Activated effector memory CD4-positive, alpha-beta T cell treated with anti-CD3 and anti-CD28 coated beads, Interleukin-2, amount 50 U/mL, for 16 hours (primary cell): ENCODE measurements around the gene DCDC1.
"Not testable (repeated sequence)": the region's sequence is repeated elsewhere in the genome, so short reads cannot be mapped to it uniquely, and the experiment has no call there.

Experiments used
- DNase-seq: peaks from one replicate; pipeline ENCODE4 v3.0.0-alpha.2; 2020

The DCDC1 gene

DNA sequence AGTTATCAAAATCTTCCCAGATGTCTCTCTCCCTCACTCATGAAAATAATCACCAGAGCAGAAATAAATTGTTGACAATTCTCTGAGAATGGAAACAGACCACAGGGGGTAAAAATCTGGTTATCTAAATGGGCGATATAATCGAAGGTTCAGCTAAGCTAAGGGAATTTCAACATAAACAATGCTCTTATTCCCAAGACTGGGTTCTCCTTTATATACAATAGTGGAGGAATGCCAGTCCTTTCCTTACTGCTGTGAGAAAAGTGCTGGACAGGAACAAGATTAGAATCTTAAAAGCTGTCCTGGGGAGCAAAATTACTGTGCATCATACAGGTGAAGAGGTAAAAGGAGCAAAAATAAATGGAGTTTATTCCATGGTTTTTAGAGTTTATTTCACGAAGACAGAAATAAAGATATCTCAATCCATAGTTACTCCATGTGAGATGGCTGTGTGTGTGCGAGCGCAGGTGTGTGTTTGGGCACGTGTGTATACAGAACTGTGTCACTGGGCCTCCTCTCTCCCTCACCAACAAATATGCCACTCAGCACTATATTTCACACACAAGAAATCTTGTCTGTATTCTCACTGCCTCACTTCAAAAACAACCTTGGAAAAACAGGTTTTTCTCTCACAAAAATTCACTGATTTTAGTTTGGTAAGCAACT is 385.6 kb downstream of the DCDC1 start:
- DNase-seq = no peak

DNA sequence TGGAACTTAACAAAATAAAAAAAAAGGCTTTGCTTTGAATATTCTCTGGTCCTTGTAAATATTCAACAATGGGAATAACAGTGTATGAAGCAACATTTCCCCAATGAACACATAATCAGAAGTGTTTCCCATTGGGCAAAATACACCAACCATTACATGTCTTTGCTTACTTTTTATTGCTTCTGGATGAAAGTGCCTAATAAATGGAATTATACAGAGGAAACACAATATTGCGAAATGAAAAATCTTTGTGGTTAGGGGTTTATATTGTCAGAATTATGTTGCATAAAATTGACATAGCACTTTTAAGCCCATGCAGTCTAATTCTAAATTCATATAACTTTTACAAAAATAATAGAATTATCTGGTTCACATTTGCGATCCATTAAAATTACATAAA is 386.4 kb downstream of the DCDC1 start:
- DNase-seq = no peak

DNA sequence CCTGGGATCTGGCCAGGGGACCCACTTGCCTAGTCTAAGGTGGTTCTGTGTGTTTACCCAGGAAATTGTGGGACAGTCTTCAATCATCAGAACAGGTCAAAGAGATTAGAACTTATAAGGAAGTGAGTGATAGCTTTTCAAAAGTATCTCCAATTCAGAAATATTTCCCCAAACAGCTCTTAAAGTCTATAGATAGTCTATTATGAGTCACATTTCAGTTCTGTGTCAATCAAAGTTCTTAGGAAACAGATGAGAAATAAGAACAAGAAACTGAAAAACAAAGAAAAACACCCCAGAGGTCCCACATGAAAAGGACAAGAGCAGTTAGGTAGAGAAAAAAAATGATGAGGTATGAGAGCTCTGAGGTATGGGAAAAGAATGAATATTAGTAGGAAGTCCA is 402.0 kb downstream of the DCDC1 start:
- no peak for DNase-seq

DNA sequence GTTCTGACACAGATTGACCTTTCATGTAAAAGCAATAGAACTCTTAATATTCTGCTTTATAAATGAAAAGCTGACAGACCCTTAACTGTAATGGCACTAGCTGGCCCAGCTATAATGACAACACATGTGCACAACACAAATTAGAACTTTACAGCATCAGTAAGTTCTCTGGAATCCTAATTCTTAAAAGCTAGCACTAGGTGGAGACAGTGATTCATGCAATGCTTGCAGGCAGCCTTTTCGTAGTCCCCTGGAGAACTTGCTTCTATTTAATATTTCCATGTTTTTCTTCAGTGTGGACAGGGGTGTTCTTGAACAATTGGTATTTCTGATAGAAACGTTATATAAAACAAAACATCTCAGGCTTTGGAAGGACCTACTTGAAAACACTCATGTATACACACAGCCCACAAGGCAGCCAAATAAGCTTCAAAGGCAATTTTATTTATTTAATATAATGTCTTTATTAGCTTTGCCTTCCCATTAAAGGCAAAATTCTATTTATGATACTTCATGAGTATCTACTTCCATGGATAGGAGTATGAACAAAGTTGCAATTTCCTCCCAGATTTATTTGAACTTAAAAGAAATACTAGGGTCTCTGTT is 409.0 kb downstream of the DCDC1 start:
- DNase-seq = no peak

DNA sequence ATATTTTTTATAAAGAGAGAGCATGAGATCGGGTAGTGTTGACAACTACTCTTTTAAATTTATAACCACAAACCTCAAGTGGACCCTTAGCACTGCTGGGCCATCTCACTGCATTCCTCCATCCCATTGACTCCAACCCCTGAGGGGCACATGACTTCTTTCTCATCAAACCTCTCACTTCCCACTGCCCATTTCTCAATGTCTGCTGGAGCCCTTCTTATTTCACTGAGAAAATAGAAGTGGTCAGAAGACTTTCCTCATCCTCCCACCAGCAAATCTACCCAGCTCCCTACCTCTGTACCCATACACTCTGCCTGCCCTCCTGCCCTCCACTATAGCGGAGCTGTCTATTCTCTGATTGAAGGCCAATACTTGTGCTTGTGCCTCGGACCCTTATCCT is 412.8 kb downstream of the DCDC1 start:
- DNase-seq = no peak

DNA sequence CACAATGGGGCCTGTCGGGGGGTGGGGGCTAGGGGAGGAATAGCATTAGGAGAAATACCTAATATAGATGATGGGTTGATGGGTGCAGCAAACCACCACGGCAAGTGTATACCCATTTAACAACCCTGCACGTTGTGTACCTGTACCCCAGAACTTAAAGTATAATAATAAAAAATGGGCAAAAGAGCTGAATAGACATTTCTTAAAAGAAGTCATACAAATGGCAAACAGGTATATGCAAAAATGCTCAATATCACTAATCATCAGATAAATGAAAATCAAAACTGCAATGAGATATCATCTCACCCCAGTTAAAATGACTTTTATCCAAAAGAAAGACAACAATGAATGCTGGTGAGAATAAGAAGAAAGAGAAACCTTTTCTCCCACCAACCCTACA is 419.7 kb downstream of the DCDC1 start:
- DNase-seq = no peak

DNA sequence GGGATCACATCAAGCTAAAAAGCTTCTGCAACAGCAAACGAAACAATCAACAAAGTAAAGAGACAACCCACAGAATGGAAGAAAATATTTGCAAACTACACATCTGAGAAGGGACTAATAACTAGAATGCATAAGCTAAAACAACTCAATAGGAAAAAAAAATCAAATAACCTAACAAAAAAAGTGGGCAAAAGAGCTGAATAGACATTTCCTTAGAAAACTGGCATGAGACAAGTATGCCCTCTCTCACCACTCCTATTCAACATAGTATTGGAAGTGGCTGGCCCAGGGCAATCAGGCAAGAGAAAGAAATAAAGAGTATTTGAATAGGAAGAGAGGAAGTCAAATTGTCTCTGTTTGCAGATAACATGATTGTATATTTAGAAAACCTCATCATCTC is 421.8 kb downstream of the DCDC1 start:
- DNase-seq = not testable (repeated sequence)

DNA sequence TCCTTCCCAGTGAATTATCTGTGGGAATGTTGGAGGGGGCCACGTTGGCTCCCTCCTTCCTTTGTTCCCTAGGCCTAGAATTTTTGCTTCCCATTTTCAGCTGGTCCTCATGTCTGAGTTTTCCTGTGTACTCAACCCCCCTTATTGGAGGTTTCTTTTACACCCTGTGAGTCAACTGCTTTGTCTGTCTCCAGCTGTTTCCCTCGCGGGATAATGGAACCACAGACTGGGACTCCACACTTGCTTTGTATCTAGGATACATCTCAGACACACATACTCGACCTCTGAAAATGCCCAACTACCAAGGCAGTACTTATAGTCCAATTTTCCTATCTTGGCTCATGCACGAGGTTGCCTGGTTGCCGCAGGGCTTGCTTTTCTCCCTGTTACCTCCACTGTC is 430.7 kb downstream of the DCDC1 start:
- no peak for DNase-seq

DNA sequence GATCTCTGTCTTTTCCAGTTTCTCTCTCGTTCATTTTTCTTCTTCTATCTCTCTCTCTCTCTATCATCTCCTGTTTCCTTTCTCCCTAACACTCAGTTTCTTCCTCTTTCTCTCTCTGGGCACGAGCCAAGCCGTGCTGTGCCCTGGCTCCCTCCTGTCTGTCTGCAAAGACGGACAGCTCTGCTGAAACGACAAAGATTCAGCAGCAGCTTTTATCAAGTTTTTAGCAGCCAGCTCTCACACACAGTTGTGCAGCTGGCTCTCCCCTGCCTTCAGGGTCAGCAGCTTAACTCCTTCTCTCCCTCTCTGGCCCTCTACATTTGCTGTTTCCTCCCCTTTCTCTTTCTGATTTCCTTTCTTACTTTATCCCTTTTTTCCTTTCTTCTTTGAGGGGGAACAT is 431.4 kb downstream of the DCDC1 start:
- no peak for DNase-seq

DNA sequence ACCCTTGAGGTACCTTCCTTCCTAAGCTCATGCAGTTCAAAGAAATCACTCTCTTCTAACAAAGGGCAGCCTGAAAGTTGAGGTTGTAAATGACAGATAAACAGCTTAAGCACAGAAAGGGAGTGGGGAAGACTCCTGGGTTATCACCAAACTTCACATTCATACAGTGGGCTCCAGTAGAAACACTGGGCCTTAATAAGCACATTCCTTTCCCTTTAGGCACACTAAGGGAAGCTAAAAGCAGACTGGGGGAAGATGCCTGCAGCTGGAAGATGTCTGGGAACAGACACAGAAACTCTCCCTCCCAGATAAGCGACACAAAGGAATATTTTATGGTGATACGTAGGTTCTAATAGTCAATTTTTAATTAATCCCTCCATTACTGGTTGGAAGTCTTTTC is 433.0 kb downstream of the DCDC1 start:
- DNase-seq = no peak

DNA sequence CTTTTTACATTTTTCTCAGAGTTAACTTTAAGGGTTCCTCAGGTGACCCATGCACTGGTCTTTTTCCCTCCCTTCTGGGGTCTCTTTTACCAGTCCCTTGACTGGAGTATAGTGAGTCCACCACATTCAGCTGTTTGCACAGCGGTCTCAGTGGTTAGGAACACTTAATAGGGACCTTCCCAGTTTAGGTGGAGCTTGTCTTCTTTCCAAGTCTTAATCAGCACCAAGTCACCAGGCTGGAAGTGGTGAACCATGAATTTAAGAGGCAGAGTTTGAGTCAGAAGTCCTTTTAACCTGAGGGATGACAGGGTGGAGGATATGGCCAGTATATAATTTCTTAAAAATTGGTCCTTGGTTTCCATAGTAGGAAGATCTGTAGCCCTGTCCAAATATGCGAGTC is 433.7 kb downstream of the DCDC1 start:
- DNase-seq = no peak

DNA sequence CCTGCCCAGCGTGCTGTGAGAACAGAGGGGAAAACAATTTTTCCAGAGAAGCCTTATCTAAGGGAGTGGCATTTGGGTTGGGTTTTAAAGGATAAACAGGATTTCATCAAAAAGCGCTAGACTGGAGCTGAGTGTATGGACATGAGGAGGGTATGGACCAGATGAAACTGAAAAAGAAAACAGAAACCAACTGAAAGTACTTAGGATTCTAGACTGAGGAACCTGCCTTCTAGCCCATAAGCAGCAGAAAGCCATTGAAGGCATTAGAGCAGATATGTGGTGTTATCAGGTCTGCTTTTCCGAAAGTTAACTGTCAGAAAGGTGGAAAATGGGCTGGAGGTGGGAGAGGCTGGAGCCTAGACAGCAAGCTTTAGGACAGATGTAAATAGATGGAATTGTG is 443.4 kb downstream of the DCDC1 start:
- no peak for DNase-seq

DNA sequence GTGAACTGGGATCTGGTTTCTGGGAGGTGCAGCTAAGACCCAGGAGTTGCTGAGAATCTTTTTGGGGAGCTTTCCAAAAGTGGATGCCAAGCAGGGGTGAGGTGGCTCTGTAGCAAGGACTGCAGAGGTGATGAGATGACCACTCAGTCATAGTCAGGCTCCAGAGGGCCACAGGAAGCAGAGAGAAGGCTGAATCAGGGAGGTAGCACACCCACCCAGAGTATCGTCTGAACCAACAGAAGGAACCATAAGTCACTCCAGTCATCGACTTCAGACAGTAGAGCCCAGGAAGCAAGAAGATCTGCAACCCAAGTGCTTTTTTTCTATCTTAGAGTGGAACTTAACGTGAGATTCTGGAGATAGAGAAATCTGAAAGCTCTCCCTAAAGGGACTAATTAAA is 447.7 kb downstream of the DCDC1 start:
- no peak for DNase-seq

DNA sequence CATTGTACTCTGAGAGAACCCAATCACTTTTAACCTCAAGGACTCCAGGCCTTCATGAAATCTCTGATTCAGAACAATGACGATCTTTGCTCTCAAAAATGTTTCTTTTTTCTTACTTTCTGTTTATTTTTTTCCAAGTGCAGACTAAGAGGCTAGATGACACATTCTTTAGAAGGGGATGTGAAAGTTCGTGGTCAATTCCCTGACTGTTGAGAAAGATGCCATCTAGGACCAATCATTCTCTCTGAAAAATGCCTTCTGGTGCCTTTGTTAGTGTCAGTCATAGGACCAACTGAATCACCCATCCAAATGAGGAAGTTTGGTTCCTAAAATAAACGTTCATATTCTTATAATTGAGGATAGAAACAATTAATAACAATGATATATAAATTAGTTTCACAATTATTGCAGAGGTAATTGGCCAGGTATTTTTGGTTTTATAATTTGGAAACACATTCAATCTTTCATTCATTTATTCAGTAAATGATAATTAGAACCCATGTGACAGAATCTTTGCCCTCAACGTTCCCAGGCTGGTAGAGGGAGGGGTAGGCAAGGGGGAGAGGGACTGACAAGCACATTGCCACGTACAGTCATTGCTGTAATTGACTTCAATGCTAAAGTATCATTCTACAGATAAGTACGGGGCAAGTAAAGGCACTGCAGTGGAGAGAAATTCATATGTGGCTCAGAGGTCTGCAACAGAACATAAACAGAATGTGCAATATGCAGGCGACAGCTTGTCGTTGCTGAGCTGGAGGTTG is 450.0 kb downstream of the DCDC1 start:
- no peak for DNase-seq

DNA sequence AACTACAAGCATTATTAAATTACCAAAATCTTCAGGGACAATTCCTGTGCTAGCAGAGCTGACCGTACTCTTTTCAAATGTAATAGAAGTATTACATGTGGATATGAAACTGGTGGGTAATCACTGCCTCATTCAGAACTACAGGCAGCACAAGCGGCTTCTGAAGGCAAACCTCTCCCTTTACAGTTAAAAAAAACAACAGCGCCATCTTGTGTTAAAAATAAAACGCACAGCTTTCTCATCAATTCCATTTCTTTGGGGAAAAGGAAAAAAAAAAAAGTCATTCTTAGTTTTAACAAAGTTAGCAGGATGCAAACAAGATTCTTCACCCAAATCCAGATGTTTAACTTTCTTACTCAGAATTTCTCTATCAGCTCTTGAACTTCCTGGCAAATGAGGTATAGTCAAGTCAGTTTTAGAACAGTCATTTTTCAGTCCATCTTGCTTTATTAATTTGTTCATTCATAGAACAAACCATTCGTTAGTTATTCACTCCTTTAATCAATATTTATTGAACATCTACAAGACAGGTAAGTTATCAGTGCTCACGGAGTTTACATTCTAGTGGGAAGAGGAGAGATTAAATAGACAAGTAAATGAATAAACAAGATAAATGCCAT is 451.6 kb downstream of the DCDC1 start:
- no peak for DNase-seq

DNA sequence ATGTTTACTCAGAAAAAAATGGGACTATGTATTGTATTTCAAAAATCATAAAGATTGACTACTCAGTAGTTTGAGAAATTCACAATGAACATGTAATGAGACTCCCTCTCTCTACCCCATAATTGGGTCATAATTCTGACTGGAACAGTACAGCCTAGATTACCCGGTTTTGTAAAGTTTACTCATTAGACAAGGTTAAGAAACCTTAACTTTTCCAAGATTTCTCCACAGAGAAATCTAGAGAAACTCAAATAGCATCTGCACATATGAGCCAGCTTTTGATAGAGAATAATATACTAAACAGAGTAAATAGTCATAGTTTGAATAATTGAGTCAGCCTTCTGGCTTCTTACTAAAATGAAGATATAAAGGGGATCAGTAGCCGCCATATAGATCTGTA is 452.3 kb downstream of the DCDC1 start:
- no peak for DNase-seq

DNA sequence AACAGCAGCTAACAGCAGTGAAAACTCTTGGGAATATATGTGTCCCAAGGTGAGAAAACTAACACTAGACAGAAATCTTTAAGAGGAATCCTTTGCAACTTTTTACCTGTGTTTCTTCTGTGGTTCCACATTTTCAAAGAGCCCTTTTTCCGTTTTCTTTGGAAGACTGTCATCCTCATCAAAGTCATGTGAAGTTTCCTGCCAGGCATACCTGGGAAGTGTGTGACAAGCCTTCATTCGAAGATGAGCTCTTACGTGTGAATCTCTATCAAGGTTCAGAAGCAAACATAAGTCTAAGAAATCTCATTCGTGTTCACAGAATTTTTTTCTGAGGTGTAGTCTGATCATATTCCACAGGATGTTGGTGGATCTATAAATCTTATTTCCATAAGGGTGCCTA is 452.8 kb downstream of the DCDC1 start:
- DNase-seq = no peak

DNA sequence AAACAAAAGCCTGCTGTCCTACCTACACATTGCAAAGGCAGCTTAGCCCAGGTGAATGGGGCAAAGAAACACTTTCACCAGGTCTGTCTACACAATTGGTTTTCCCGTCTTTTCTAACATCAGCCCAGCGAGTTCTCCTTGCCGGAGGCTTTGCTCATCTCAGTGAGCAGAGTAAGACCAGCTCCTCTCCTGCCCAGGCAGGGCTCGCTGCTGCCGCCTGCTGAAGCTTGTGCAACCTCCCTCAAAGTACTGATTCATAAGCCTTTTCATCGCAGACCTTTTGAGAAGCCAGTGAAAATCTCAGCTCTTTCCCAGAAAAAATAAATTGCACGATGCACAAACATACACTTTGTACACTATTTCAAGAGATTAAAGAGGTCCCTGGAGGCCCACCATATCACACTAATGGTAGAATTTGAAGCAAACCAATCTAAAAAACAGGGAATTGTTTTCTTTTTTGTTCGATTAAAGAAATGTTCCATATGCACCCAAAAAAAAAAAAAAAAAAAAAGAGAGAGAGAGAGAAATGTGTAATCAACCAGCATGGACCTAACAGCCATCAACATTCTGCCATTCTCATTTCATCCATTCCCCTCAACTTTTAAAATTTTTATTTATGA is 455.3 kb downstream of the DCDC1 start:
- DNase-seq = no peak

DNA sequence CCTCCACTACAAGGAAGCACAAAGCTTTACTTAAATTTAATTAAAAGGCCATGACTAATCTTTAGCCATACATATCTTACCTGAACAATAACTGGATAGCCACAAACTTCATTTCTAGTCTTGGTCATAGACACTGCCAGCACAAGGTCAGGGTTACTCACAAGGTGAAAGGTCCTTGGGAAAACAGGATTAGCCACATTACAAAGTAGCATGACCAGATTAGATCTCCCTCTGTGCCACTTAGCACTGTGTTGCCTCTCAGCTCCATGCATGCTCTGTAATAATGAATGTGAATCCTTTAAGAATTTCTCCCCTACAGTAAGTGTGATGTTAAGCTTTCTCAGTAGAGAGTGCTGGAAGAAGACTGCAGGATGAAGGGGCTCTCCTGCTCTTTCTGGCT is 458.3 kb downstream of the DCDC1 start:
- DNase-seq = no peak

DNA sequence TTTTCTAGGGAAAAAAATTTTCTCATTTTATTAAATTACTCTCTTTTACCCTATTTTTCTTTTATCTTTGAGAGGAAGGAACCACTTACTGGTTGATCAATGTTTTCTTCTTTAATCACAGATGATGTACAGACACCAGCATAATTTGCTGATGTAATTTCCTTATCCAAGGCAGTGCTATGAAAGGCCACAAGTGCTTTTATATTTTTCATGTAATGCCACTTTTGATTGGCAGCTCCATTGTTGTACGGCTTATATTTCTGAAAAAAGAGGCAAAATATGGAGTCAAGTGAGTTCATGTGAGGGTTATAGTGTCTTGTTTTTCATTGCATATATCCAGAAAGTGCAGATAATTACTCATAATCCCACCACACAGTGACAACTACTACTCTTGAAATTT is 460.7 kb downstream of the DCDC1 start:
- no peak for DNase-seq

DNA sequence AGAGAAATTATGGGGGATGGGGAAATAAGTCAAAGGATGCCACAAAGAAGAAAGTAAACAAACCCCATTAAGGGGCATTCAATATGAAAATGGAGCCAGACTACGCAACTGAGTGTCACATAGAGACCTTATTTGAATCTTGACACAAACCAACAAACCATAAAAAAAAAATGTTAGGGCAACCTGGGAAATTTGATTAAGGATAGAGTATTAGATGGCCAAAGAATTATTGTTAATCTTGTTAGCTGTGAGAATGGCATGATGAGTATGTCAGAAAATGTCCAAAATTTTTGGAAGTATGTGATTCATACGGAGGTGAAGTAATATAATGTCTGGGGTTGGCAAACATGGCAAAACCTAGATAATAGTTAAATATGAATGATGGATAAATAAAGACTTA is 461.3 kb downstream of the DCDC1 start:
- DNase-seq = no peak

DNA sequence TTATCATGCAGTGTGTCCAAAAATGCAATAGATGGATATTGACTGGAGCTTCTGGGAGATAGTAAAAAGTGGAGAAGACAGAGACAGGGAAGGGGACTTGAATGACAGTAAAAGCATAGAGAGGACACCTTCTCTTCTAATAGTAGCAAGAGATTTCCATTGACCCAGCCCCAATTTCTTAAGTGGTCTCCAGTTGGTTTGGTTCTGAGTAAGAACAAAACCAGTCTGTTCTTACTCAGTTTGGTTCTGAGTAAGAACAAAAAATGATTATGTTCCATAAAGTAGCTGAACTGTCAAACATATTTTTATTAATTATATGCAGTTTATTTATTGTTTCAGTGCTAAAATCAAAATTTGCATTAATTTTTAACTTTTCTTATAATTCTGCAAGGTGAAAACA is 466.6 kb downstream of the DCDC1 start:
- DNase-seq = no peak

DNA sequence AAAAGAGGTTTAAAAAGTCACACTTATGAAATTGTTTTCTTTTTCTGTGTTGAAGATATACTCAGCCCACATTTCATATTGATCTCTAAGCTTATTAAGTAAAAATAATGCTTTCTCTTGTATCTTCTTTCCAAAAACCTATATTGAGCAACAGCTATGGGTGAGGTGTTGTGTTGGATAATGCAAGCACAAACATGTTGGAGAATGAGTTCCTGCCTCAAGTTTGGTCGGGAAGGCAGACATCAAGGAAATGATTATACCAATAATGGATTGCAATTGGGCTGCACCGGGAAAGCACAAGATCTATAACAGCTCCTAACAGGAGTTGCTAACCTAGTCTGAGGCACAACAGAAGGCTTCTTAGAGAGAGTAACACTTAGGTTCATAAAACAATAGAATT is 474.5 kb downstream of the DCDC1 start:
- no peak for DNase-seq

DNA sequence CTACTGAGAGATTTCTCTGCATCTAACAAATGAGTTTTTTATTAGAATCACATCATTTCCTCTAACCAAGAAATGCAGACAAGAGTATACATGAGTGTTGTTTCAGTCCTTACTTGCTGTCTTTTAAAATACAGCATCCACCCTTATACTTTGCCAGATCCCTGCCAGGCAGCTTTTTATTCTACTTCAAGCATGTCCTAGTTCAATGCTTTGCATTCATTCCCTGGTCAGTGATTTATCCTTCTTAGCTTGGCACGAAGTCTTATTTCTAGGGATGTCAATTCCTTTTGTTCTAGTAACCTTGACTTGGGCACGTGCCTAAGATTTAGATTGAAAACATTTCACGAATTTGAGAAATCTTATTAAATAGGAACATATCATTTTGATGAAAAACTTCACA is 476.2 kb downstream of the DCDC1 start:
- DNase-seq = no peak
